ENCODE results near the gene C10orf53.

Gene C10orf53
- total RNA-seq: 0 reads per million in 2 donors

- DNase-seq: no peak
Observed at GRCh38 chr10:49679480-49679893, at the start of gene C10orf53. C10orf53 (plus strand) TSS chr10:49679651; CDS start chr10:49679698, 47 bp downstream.

- DNase-seq: no peak
Observed at GRCh38 chr10:49631975-49632374, 47.5 kb upstream of the C10orf53 start.

GRCh38 chr10:49632406-49633317, 46.8 kb upstream of the C10orf53 start:
- DNase-seq: no peak

GRCh38 chr10:49633327-49634068, 46.0 kb upstream of the C10orf53 start:
- no peak for DNase-seq

GRCh38 chr10:49634069-49634660, 45.3 kb upstream of the C10orf53 start:
- DNase-seq: no peak

GRCh38 chr10:49642311-49642710, 37.1 kb upstream of the C10orf53 start:
- no peak for DNase-seq

GRCh38 chr10:49643241-49644034, 36.0 kb upstream of the C10orf53 start:
- DNase-seq: no peak

- DNase-seq: no peak
Observed at GRCh38 chr10:49644035-49644646, 35.3 kb upstream of the C10orf53 start.

- DNase-seq: no peak
Observed at GRCh38 chr10:49645417-49645816, 34.0 kb upstream of the C10orf53 start.

- no peak for DNase-seq
Observed at GRCh38 chr10:49645871-49646870, 33.3 kb upstream of the C10orf53 start.

GRCh38 chr10:49647554-49647953, 31.9 kb upstream of the C10orf53 start:
- DNase-seq: no peak

GRCh38 chr10:49647985-49648795, 31.3 kb upstream of the C10orf53 start:
- DNase-seq: no peak

- DNase-seq: no peak
Observed at GRCh38 chr10:49649294-49649693, 30.2 kb upstream of the C10orf53 start.

GRCh38 chr10:49649936-49650723, 29.3 kb upstream of the C10orf53 start:
- no peak for DNase-seq

GRCh38 chr10:49650724-49651034, 28.8 kb upstream of the C10orf53 start:
- DNase-seq: no peak

- no peak for DNase-seq
Observed at GRCh38 chr10:49651039-49651835, 28.2 kb upstream of the C10orf53 start.

- no peak for DNase-seq
Observed at GRCh38 chr10:49651917-49652316, 27.5 kb upstream of the C10orf53 start.

Data from T-helper 9 cell (primary cell).